Fibroblast of lung (primary cell): ENCODE results near the gene MEIOB.

Experiments
- EZH2 ChIP-seq: IDR thresholded peaks from 2 replicates; pipeline ENCODE4 v1.5.1; 2012; ENCODE audit warnings: low read length, control low read depth, mild to moderate bottlenecking; ENCODE audit errors: missing control alignments
- TF ChIP-seq, protein P1 (sequence below), 2 donors: IDR thresholded peaks in 1 of 2; conservative IDR thresholded peaks in 1 of 2; 1 replicate in 1 of 2; 2 replicates in 1 of 2; pipeline ENCODE4 v1.5.1; 2011 to 2012; ENCODE audit warnings: low read length in 2 of 2, control low read depth in 1 of 2, inconsistent platforms in 1 of 2, low read depth in 1 of 2, mild to moderate bottlenecking in 1 of 2

DNA sequence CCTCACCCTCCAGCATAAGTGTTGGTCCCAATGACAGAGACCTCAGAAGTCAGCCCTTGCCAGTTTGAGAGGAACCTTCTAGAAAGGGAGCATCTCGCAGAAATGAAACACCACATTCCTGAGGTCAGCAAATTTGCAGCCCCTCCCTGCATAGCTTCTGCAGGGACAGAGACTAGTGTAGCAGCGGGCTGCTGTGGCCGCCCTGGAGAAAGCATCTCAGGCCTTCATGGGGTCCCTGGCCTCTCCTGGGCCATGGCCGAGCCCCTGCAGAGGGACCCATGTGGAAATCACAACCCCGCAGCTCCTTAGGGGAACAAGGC is 34.8 kb upstream of the MEIOB start:
- TF ChIP-seq EZH2 = no peak
- TF ChIP-seq, protein P1, sequence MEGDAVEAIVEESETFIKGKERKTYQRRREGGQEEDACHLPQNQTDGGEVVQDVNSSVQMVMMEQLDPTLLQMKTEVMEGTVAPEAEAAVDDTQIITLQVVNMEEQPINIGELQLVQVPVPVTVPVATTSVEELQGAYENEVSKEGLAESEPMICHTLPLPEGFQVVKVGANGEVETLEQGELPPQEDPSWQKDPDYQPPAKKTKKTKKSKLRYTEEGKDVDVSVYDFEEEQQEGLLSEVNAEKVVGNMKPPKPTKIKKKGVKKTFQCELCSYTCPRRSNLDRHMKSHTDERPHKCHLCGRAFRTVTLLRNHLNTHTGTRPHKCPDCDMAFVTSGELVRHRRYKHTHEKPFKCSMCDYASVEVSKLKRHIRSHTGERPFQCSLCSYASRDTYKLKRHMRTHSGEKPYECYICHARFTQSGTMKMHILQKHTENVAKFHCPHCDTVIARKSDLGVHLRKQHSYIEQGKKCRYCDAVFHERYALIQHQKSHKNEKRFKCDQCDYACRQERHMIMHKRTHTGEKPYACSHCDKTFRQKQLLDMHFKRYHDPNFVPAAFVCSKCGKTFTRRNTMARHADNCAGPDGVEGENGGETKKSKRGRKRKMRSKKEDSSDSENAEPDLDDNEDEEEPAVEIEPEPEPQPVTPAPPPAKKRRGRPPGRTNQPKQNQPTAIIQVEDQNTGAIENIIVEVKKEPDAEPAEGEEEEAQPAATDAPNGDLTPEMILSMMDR (conservative IDR thresholded peaks at IDR 0.05 in 1 of 2, IDR thresholded peaks at IDR 0.05 in 1 of 2; ENCODE audit: low read depth in 1 of 2, low read length in 2 of 2) = no peak
